ENCODE data around the gene TREML2.
"Not testable (repeated sequence)": the region's sequence is repeated elsewhere in the genome, so short reads cannot be mapped to it uniquely, and the experiment has no call there.

The TREML2 gene

DNA sequence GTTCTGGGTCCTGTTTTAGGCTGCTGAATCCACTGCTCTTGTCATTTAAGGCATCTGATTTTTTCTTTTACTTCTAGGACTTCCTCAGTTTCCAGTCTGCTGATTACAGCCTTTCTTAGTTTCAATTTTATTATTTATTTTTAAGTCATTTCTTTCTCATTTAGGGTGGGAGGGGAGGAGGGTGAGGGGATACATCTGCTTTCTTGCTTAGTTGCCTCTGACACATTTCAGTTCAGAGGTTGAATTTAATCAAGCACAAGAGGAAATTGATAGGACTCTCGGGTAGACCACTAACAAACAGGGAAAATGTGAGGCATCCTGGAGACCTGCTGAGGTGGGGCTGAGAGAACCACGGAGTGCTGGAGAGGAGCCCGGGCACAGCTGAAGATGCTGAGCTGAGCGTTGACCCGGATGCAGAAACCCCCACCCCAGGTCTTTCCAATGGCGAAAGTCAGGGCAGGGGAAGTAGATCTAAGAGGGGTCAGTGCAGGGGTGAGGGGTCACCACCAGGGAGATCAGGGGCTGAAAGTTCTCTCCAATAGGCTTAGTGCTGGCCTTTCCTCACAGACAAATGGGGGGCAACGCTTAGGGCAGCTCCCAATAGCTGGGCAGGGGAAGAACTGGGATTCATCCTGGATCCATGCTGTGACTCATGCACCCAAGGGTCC is 7.6 kb upstream of the TREML2 start:
- DNase-seq (ENCODE audit: low spot score), result no peak

GRCh38 chr6:41204156-41204555 is 3.2 kb upstream of the TREML2 start:
- no peak for DNase-seq (ENCODE audit: low spot score)

- no peak for DNase-seq (ENCODE audit: low spot score)
Measured at GRCh38 chr6:41201764-41202173, 820 bp upstream of the TREML2 start.

GRCh38 chr6:41200296-41200900 is 551 bp downstream of the TREML2 start:
- DNase-seq (ENCODE audit: low spot score), result no peak

DNA sequence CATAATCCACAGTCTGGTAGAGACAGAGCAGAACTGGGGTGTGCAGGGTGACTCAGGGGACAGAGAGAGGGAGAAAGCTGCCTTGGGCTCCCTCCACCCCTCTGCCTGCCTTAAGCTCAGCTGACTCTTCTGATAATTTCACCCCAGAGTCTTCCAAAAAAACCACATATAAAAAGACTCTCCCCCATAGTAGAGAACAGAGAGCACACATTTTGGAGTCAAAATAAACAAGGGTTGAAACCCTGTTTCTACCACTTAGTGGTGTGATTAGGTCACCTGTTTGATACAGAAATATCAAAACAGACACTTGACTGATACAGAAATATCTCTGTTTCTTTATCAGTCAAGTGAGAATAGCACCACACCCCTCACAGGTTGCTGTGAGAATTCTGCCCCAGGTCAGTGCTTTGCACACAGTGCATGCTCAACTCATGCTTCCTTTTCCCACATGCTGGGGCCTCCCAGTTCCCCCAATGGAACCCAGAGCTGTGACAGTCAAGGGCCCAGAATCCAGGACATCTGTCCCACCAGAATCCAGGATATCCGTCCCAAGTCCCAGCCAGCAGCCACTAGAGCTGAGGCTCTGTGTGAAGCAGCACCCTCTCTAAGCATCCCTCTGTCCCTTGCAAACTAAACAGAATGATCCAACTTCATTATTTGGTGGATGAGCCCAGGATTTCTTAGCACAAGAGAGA is 1.2 kb downstream of the TREML2 start:
- DNase-seq (ENCODE audit: low spot score), result no peak

DNA sequence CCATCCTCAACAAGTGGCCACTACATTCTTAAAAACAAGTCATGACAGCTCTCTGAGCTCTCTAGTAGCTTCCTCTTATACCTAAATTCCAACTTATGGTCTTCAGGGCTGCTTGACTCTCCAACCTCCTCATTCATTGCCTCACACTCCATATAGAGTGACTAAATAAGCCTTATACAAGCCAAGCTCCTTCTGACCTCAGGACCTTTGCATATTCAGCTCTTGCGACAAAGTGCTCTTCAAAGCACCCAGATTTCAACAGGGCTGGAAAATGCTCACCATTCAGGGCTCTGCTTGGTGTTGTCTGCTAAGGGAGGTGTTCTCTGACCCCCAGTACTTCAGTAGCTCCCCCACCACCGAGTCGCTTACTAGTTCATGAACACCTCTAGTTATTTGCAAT is 3.7 kb downstream of the TREML2 start:
- DNase-seq (ENCODE audit: low spot score), result no peak

DNA sequence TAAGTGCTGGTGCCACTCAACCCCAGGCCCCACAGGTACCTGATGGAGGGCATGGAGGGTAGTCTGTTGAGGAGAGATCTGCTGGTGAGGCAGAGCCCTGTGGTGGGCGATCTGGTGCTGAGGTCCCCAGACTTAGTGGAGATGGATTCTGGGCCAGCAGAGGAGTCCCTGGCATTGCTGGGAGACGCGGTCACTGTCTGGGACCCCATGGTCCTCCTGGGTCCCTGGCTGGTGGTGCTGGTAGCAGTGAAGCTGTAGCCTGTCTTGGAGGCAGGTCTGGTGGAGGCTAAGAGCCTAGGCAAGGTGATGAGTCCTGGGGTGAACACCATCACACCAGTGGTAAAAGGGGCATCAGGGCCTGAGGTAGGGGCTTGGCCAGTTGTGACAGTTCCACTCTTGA is 6.6 kb downstream of the TREML2 start:
- no peak for DNase-seq (ENCODE audit: low spot score)

DNA sequence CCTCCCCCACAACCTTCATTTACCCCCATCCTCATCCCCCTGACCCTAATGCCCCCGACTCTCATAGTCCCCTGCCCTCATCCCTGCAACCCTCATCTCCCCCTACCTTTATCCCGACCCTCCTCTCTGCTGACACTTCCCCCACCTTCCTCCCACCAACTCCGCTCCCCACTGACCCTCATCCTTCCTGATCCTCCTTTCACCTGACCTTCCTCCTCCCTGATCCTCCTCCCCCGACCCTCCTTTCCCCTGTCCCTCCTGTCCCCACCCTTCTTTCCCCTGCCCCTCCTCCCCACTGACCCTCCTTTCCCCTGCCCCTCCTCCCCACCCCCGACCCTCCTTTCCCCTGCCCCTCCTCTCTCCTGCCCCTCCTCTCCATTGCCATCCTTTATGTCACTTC is 7.1 kb downstream of the TREML2 start:
- no peak for DNase-seq (ENCODE audit: low spot score)

DNA sequence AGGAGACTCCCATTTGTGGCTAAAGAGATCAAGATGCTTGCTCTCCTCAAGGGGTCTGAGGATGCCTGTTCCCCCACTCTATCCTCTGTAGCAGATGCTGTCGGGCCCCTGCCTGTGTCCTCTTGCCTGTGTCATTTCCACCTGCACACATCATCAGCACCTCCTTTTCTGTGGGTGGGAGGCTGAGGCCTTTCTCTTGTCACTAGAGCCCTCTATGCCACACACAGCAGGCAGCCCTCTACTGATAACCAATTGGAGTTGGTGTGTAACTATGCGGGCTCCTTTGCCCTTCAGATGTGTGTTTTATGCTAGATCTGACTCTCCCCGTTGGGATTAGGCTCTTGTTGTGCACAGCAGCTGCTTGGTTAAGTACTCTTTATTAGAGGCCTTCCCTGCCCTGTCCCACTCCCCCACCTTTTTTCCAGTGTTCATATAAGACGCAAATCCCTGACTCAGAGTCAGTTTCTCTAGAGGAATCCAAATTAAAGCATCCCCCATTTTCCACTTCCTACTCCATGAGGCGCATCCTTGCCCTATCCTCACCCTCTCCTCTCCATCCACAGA is 7.7 kb downstream of the TREML2 start:
- no peak for DNase-seq (ENCODE audit: low spot score)

DNA sequence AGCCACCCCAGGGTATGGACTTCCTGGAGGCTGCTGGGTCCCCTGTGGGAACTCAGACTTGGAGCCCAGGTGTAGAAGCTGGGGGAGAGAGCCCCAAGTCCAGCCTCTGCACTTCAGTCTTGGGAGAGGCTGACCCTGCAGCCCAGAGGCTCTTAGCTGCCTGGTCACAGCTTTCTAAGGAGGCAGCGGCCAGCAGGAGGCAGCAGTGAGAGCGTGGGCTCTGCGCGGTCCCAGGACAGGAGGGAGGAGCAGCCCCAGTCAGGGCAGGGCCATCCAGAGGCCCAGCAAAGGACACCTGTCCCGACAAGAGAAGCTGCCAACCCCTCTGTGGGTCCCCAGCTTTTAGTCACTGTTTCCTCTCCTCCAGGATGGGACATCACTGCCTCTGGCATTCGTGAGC is 9.4 kb downstream of the TREML2 start:
- DNase-seq (ENCODE audit: low spot score), result no peak

DNA sequence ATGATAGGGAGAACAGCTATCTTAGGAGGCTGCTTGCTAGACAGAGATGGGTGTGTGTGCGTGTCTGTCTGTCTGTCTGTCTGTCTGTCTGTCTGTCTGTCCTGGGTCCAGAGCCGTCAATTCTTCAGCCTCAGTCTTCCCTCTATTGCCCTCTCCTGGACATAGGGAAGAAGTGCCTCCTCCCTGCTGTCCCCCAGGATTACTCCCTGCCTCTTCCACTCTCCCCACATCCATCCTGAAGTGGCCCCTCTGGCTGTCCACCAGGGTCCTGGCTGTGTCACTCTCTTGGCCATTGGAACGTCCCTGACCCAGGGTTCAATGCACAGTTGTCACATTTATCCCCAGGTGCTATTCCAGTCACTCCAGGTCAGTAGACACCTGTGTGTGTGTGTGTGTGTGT is 10.2 kb downstream of the TREML2 start:
- no peak for DNase-seq (ENCODE audit: low spot score)

DNA sequence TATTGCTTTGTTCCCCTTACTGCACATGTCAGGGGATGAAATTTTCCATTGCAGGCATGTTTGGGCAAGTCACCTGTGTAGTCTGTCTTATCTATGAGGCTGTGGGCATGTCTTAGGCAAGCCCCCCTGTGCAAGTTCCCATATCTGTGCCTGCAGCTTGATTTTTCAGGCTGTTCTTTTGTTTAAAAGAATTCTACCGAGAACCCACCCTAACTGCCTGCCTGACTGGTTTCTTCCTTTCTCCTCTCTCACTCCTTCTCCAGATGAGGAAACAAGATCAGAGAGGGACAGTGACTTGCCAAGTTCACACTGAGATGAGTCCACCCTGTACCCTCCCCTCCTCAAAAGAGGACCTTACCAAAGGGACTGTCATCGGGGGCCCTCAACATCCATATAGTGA is 11.0 kb downstream of the TREML2 start:
- DNase-seq (ENCODE audit: low spot score), result no peak

- not testable (repeated sequence) for DNase-seq (ENCODE audit: low spot score)
Measured at GRCh38 chr6:41189046-41189445, 11.9 kb downstream of the TREML2 start.

GRCh38 chr6:41187924-41188886 is 12.7 kb downstream of the TREML2 start:
- no peak for DNase-seq (ENCODE audit: low spot score)

DNA sequence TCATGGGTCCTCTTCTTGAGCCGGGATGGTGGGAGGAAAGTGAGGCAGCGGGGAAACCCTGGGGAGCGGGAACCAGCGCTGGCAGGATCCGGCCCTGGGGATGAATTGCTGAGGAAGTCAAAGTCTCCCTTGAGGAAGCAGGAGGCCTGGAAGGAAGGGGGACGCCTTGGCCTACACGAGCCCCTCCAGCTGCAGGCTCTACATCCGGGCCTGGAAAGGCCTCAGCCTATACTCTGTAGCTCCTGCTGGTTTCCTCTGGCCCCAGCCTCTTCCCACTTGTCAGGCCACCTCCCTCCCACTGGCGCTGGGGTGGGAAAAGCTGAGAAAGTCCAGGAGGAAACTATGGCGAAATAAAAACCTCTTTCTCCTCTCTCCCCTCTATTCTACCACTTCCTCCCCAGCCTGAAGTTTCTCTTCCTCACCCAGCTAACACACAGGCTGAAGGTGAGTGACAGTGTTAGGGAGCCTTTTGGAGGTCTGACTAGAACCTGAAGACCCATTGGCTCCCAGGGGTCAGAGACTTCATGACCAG is 14.9 kb downstream of the TREML2 start:
- DNase-seq (ENCODE audit: low spot score), result no peak

GRCh38 chr6:41184761-41185160 is 16.2 kb downstream of the TREML2 start:
- no peak for DNase-seq (ENCODE audit: low spot score)

- DNase-seq (ENCODE audit: low spot score), result peak; percentile 54
Measured at GRCh38 chr6:41182069-41183034, 18.6 kb downstream of the TREML2 start.

- no peak for DNase-seq (ENCODE audit: low spot score)
Measured at GRCh38 chr6:41181566-41181965, 19.4 kb downstream of the TREML2 start.

GRCh38 chr6:41179163-41179562 is 21.8 kb downstream of the TREML2 start:
- DNase-seq (ENCODE audit: low spot score), result no peak

- DNase-seq (ENCODE audit: low spot score), result no peak
Measured at GRCh38 chr6:41177695-41178094, 23.3 kb downstream of the TREML2 start.

GRCh38 chr6:41177287-41177686 is 23.7 kb downstream of the TREML2 start:
- DNase-seq (ENCODE audit: low spot score), result no peak
